HepG2 (cell line): Measurements from ENCODE around the gene U2AF1L4. TPM values are rescaled to one million over a fixed set of nuclear protein-coding genes. Genes with fewer than 3 reads are reported as not detected.

Experiments
- BCL6 ChIP-seq: IDR thresholded peaks from 2 replicates; pipeline ENCODE4 v1.6.1; 2016; ENCODE audit warnings: missing genetic modification reagents, missing compliant biosample characterization
- CCAR2 ChIP-seq: fragments of 200-400 bp; formaldehyde crosslinking; optimal IDR thresholded peaks from 2 replicates; pipeline ENCODE3; 2018; ENCODE audit warnings: low read depth, mild to moderate bottlenecking, low read length, moderate library complexity
- CEBPB ChIP-seq: IDR thresholded peaks from 2 replicates; pipeline ENCODE4 v1.6.1; 2011; ENCODE audit warnings: low read depth, low read length, improper control_type of control experiment, borderline replicate concordance
- FUBP1 ChIP-seq: sonication (generic); formaldehyde crosslinking; IDR thresholded peaks from 2 replicates; pipeline ENCODE4 v1.5.1; 2020; ENCODE audit warnings: missing genetic modification reagents, mild to moderate bottlenecking, borderline replicate concordance
- HMGA1 ChIP-seq: sonication (generic); formaldehyde crosslinking; conservative IDR thresholded peaks from 2 replicates; pipeline ENCODE4 v1.4.0; 2020; ENCODE audit warnings: missing genetic modification reagents
- HOXA5 ChIP-seq: sonication (generic); formaldehyde crosslinking; IDR thresholded peaks from 2 replicates; pipeline ENCODE4 v1.4.0; 2020; ENCODE audit warnings: missing genetic modification reagents
- KDM5A ChIP-seq: fragments of 200-600 bp; sonication (generic); IDR thresholded peaks from 2 replicates; pipeline ENCODE4 v1.7.0; 2018; ENCODE audit warnings: antibody characterized with exemption, mild to moderate bottlenecking, low read length, borderline replicate concordance
- MAX ChIP-seq: IDR thresholded peaks from 2 replicates; pipeline ENCODE4 v1.6.1; 2012; ENCODE audit warnings: inconsistent platforms
- MEF2D ChIP-seq: sonication (generic); formaldehyde crosslinking; IDR thresholded peaks from 2 replicates; pipeline ENCODE4 v1.5.1; 2020; ENCODE audit warnings: mild to moderate bottlenecking, missing genetic modification reagents
- MTF1 ChIP-seq: sonication (generic); formaldehyde crosslinking; IDR thresholded peaks from 2 replicates; pipeline ENCODE4 v1.5.0; 2020; ENCODE audit warnings: missing genetic modification reagents
- NR1H2 ChIP-seq: sonication (generic); formaldehyde crosslinking; IDR thresholded peaks from 2 replicates; pipeline ENCODE4 v1.8.1; 2022; ENCODE audit warnings: low read depth, missing genetic modification reagents, borderline replicate concordance
- PLRG1 ChIP-seq: fragments of 450-650 bp; conservative IDR thresholded peaks from 2 replicates; pipeline ENCODE4 v1.6.1; 2016
- RBM39 ChIP-seq: fragments of 200-400 bp; formaldehyde crosslinking; IDR thresholded peaks from one replicate; pipeline ENCODE4 v1.6.1; 2018; ENCODE audit warnings: antibody characterized with exemption, mild to moderate bottlenecking, low read depth, low read length; ENCODE audit not compliant: poor library complexity, severe bottlenecking
- RELA ChIP-seq: sonication (generic); formaldehyde crosslinking; IDR thresholded peaks from 2 replicates; pipeline ENCODE4 v1.4.0; 2020; ENCODE audit warnings: missing genetic modification reagents
- SALL1 ChIP-seq: sonication (generic); formaldehyde crosslinking; IDR thresholded peaks from 2 replicates; pipeline ENCODE4 v1.8.0; 2022; ENCODE audit warnings: mild to moderate bottlenecking, missing genetic modification reagents
- TBP ChIP-seq: sonication (generic); formaldehyde crosslinking; IDR thresholded peaks from 2 replicates; pipeline ENCODE4 v1.5.0; 2020; ENCODE audit warnings: missing genetic modification reagents
- TCF7 ChIP-seq: sonication (generic); IDR thresholded peaks from 2 replicates; pipeline ENCODE4 v1.6.1; 2016; ENCODE audit warnings: antibody characterized with exemption, low read depth
- TGIF2 ChIP-seq: IDR thresholded peaks from 2 replicates; pipeline ENCODE4 v1.6.1; 2016; ENCODE audit warnings: control low read depth, missing compliant biosample characterization
- XBP1 ChIP-seq: sonication (generic); formaldehyde crosslinking; IDR thresholded peaks from 2 replicates; pipeline ENCODE4 v1.5.0; 2020; ENCODE audit warnings: missing genetic modification reagents
- ZBTB7B ChIP-seq: sonication (generic); formaldehyde crosslinking; IDR thresholded peaks from 2 replicates; pipeline ENCODE4 v1.4.0; 2020; ENCODE audit warnings: missing genetic modification reagents
- ZC3H13 ChIP-seq: sonication (generic); formaldehyde crosslinking; IDR thresholded peaks from 2 replicates; pipeline ENCODE4 v1.8.1; 2023; ENCODE audit warnings: mild to moderate bottlenecking, missing genetic modification reagents, moderate library complexity
- ZFX ChIP-seq: sonication (generic); formaldehyde crosslinking; IDR thresholded peaks from 2 replicates; pipeline ENCODE4 v1.4.0; 2020; ENCODE audit warnings: mild to moderate bottlenecking, low read depth, missing genetic modification reagents, moderate library complexity
- ZNF24 ChIP-seq: fragments of 450-650 bp; IDR thresholded peaks from 2 replicates; pipeline ENCODE4 v1.6.1; 2017; ENCODE audit warnings: antibody characterized with exemption, mild to moderate bottlenecking
- ZNF260 ChIP-seq: sonication (generic); formaldehyde crosslinking; IDR thresholded peaks from 2 replicates; pipeline ENCODE4 v1.4.0; 2020; ENCODE audit warnings: missing genetic modification reagents, low read depth, mild to moderate bottlenecking, borderline replicate concordance
- ZNF263 ChIP-seq: sonication (generic); formaldehyde crosslinking; IDR thresholded peaks from 2 replicates; pipeline ENCODE4 v1.4.0; 2020; ENCODE audit warnings: missing genetic modification reagents
- ZNF460 ChIP-seq: sonication (generic); formaldehyde crosslinking; IDR thresholded peaks from 2 replicates; pipeline ENCODE4 v1.5.1; 2020; ENCODE audit warnings: missing genetic modification reagents, mild to moderate bottlenecking, borderline replicate concordance
- ZNF629 ChIP-seq: sonication (generic); formaldehyde crosslinking; conservative IDR thresholded peaks from 2 replicates; pipeline ENCODE4 v1.5.0; 2020; ENCODE audit warnings: missing genetic modification reagents
- polyA plus RNA-seq, 8 experiments: library from polyadenylated mRNA; depleted of rRNA in 3 of 8; stranded (reverse) in 7 of 8; unstranded in 1 of 8; fragments of >200 nt; fragmentation: Illumina TruSeq in 4 of 8; extraction: Trizol in 4 of 8; gene quantifications; 2 replicates each; pipeline versions ENCODE4 v1.2.1 to v1.2.3, GENCODE V29; 2011 to 2016; ENCODE audit warnings: low read depth in 4 of 8, missing spikeins in 1 of 8, mixed read lengths in 1 of 8; ENCODE audit not compliant: insufficient read depth in 1 of 8
- total RNA-seq, 5 experiments: library from RNA; depleted of rRNA; stranded (reverse); fragments of >200 nt; fragmentation: Illumina TruSeq; extraction: Trizol; gene quantifications; 2 replicates each; pipeline ENCODE4 v1.2.3, GENCODE V29; 2016; ENCODE audit warnings: low read depth in 1 of 5
- TF ChIP-seq, protein P1 (sequence below): IDR thresholded peaks from 2 replicates; pipeline ENCODE4 v1.6.1; 2016; ENCODE audit warnings: missing biosample characterization, missing genetic modification reagents, low read depth
- TF ChIP-seq, protein P2 (sequence below): sonication (generic); formaldehyde crosslinking; IDR thresholded peaks from 2 replicates; pipeline ENCODE4 v1.8.1; 2023; ENCODE audit warnings: missing genetic modification reagents, mild to moderate bottlenecking, borderline replicate concordance

Gene U2AF1L4
- total and polyA plus RNA-seq, 2 of the 13 experiments (the other 11 are each of a cell fraction or from before 2014, with no cell fraction given): 7.9 to 15.4 TPM

- TF ChIP-seq ZNF24 (no peak), ZBTB7B (no peak), ZNF260 (CRISPR knock-in tag) (no peak), CCAR2 (no peak), FUBP1 (CRISPR knock-in tag) (no peak), RBM39 (peak; percentile 61), CEBPB (no peak), HMGA1 (no peak), BCL6 (no peak), HOXA5 (CRISPR knock-in tag) (peak; percentile 80; the same call in 1 of the 2 replicates), ZC3H13 (CRISPR knock-in tag) (no peak), MAX (no peak), SALL1 (CRISPR knock-in tag) (peak; percentile 56), PLRG1 (no peak), TGIF2 (CRISPR knock-in tag) (no peak), ZNF263 (peak; percentile 86), MTF1 (CRISPR knock-in tag) (no peak), XBP1 (CRISPR knock-in tag) (no peak), ZNF629 (CRISPR knock-in tag) (no peak), ZFX (CRISPR knock-in tag) (peak; percentile 80), MEF2D (CRISPR knock-in tag) (peak; percentile 63; the same call in 1 of the 2 replicates), ZNF460 (CRISPR knock-in tag) (no peak), TBP (CRISPR knock-in tag) (0 out of 2 replicates have a peak, but pooled peaks have one; percentile 59), RELA (CRISPR knock-in tag) (no peak), NR1H2 (CRISPR knock-in tag) (no peak), KDM5A (peak; percentile 86), TCF7 (peak; percentile 50)
- TF ChIP-seq, protein P1, sequence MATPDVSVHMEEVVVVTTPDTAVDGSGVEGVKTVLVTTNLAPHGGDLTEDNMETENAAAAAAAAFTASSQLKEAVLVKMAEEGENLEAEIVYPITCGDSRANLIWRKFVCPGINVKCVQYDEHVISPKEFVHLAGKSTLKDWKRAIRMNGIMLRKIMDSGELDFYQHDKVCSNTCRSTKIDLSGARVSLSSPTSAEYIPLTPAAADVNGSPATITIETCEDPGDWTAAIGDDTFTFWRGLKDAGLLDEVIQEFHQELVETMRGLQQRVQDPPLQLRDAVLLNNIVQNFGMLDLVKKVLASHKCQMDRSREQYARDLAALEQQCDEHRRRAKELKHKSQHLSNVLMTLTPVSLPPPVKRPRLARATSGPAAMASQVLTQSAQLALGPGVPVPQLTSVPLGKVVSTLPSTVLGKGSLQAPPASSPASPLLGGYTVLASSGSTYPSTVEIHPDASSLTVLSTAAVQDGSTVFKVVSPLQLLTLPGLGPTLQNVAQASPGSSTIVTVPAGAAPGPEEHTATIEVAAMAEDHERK (CRISPR knock-in tag): no peak
- TF ChIP-seq, protein P2, sequence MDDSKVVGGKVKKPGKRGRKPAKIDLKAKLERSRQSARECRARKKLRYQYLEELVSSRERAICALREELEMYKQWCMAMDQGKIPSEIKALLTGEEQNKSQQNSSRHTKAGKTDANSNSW (CRISPR knock-in tag): no peak
These were observed 12.8 kb upstream of the U2AF1L4 start, which contains the start of gene PROSER3 (continued) for GRCh38 chr19:35757749-35758608.
